H1 (cell line): ENCODE data around the gene PEX26. TPM values are rescaled to one million over a fixed set of nuclear protein-coding genes. Genes with fewer than 3 reads are reported as not detected.

Experiments used
- CTCF ChIA-PET: fragments of 300-600 bp; sonication (Branson Sonifier 250); formaldehyde crosslinking; loops from one replicate; lab custom pipeline; 2021; ENCODE audit not compliant: partially characterized antibody; lab: Charles Lee
- POLR2A ChIA-PET: fragments of 300-600 bp; sonication (Branson Sonifier 250); formaldehyde crosslinking; loops from one replicate; lab custom pipeline; 2021; ENCODE audit warnings: inconsistent platforms; ENCODE audit not compliant: partially characterized antibody; lab: Charles Lee
- DNase-seq, 2 experiments: peaks; one replicate each; pipeline versions ENCODE4 v3.0.0 to v3.0.0-alpha.2; 2010 to 2022; ENCODE audit warnings: low spot score in 2 of 2, low read depth in 1 of 2, mixed read lengths in 1 of 2
- FAIRE-seq: peaks from 2 replicates; lab custom pipeline; 2011; peaks lifted over from hg19 to GRCh38; lab: Jason Lieb, UNC
- H2AFZ ChIP-seq: 2 replicates; pipeline ENCODE4 v1.8.1; 2012; ENCODE audit warnings: low read length, inconsistent platforms
- H2AK5ac ChIP-seq: 2 replicates; pipeline ENCODE4 v1.6.1; 2013; ENCODE audit warnings: low read depth, low read length
- H2BK120ac ChIP-seq: replicated peaks from 2 replicates; pipeline ENCODE3; 2013; ENCODE audit warnings: low read depth, low read length, inconsistent platforms
- H2BK12ac ChIP-seq: 2 replicates; pipeline ENCODE4 v1.6.1; 2013; ENCODE audit warnings: low read depth, low read length
- H2BK15ac ChIP-seq: 2 replicates; pipeline ENCODE4 v1.6.1; 2013; ENCODE audit warnings: low read length
- H2BK20ac ChIP-seq: 2 replicates; pipeline ENCODE4 v1.6.1; 2013; ENCODE audit warnings: low read length
- H2BK5ac ChIP-seq: 2 replicates; pipeline ENCODE4 v1.6.1; 2013; ENCODE audit warnings: low read depth, low read length
- H3K14ac ChIP-seq: 2 replicates; pipeline ENCODE4 v1.6.1; 2013; ENCODE audit warnings: inconsistent platforms; ENCODE audit not compliant: insufficient read length
- H3K18ac ChIP-seq: 2 replicates; pipeline ENCODE4 v1.6.1; 2013; ENCODE audit warnings: low read length; ENCODE audit errors: extremely low read depth
- H3K23ac ChIP-seq: 2 replicates; pipeline ENCODE4 v1.6.1; 2013; ENCODE audit warnings: inconsistent platforms; ENCODE audit not compliant: insufficient read length
- H3K23me2 ChIP-seq: 2 replicates; pipeline ENCODE4 v1.6.1; 2013; ENCODE audit warnings: low read depth, low read length
- H3K27ac ChIP-seq: 2 replicates; pipeline ENCODE4 v1.6.1; 2011; ENCODE audit warnings: low read depth, low read length, inconsistent platforms
- H3K27me3 ChIP-seq, 4 experiments: replicated peaks in 1 of 4; 1 replicate in 1 of 4; 2 replicates in 3 of 4; pipeline versions ENCODE4 v1.6.1 to v1.8.1; 2011 to 2013; ENCODE audit warnings: low read length in 3 of 4, mild to moderate bottlenecking in 3 of 4, inconsistent platforms in 2 of 4, mixed read lengths in 2 of 4, moderate library complexity in 1 of 4; ENCODE audit not compliant: control insufficient read depth in 3 of 4, insufficient read depth in 3 of 4; ENCODE audit errors: extremely low read depth in 1 of 4
- H3K36me3 ChIP-seq, 4 experiments: 2 replicates each; pipeline versions ENCODE4 v1.6.1 to v1.8.1; 2011 to 2013; ENCODE audit warnings: mild to moderate bottlenecking in 4 of 4, low read length in 3 of 4, moderate library complexity in 2 of 4, control low read depth in 1 of 4, inconsistent platforms in 1 of 4; ENCODE audit not compliant: insufficient read depth in 4 of 4, control insufficient read depth in 2 of 4
- H3K4ac ChIP-seq: replicated peaks from 2 replicates; pipeline ENCODE3; 2013; ENCODE audit warnings: low read length, low read depth, mixed read lengths, inconsistent platforms; ENCODE audit not compliant: insufficient read length
- H3K4me1 ChIP-seq, 4 experiments: replicated peaks in 1 of 4; 1 replicate in 1 of 4; 2 replicates in 3 of 4; pipeline versions ENCODE4 v1.6.1 to v1.8.1; 2011 to 2013; ENCODE audit warnings: low read length in 3 of 4, inconsistent platforms in 2 of 4, mixed read lengths in 1 of 4; ENCODE audit not compliant: insufficient read depth in 4 of 4, control insufficient read depth in 3 of 4
- H3K4me2 ChIP-seq, 2 experiments: 2 replicates each; pipeline versions ENCODE4 v1.6.1 to v1.8.1; 2011 to 2013; ENCODE audit warnings: low read depth in 2 of 2, low read length in 2 of 2, control low read depth in 1 of 2, inconsistent platforms in 1 of 2, mild to moderate bottlenecking in 1 of 2; ENCODE audit not compliant: insufficient read depth in 1 of 2
- H3K4me3 ChIP-seq, 4 experiments: fragments of 200-600, 300-600 bp in 1 of 4; sonication (generic), shearing (Covaris generic), sonication (Bioruptor Twin) in 1 of 4; 2 replicates each; pipeline versions ENCODE4 v1.5.1 to v1.8.1; 2011 to 2016; ENCODE audit warnings: low read length in 4 of 4, low read depth in 3 of 4, control low read depth in 2 of 4, inconsistent platforms in 2 of 4, mild to moderate bottlenecking in 2 of 4, mixed read lengths in 1 of 4, moderate library complexity in 1 of 4; ENCODE audit not compliant: insufficient read depth in 2 of 4; ENCODE audit errors: extremely low read depth in 1 of 4
- H3K56ac ChIP-seq: replicated peaks from 2 replicates; pipeline ENCODE3; 2013; ENCODE audit warnings: low read depth, mild to moderate bottlenecking, mixed read lengths, low read length, inconsistent platforms; ENCODE audit not compliant: insufficient read length
- H3K79me1 ChIP-seq: 2 replicates; pipeline ENCODE4 v1.6.1; 2013; ENCODE audit warnings: low read depth, low read length, control low read depth
- H3K79me2 ChIP-seq, 2 experiments: 2 replicates each; pipeline versions ENCODE4 v1.6.1 to v1.8.1; 2012 to 2013; ENCODE audit warnings: low read length in 2 of 2, mild to moderate bottlenecking in 2 of 2, inconsistent platforms in 1 of 2; ENCODE audit not compliant: insufficient read depth in 2 of 2, control insufficient read depth in 1 of 2
- H3K9ac ChIP-seq, 4 experiments: replicated peaks in 1 of 4; 1 replicate in 1 of 4; 2 replicates in 3 of 4; pipeline versions ENCODE4 v1.6.1 to v1.8.1; 2011 to 2013; ENCODE audit warnings: low read depth in 3 of 4, low read length in 3 of 4, control low read depth in 2 of 4, mild to moderate bottlenecking in 2 of 4, moderate library complexity in 2 of 4, inconsistent platforms in 1 of 4; ENCODE audit errors: extremely low read depth in 1 of 4
- H3K9me3 ChIP-seq, 2 experiments: 2 replicates each; pipeline versions ENCODE4 v1.6.1 to v1.8.1; 2012 to 2013; ENCODE audit warnings: mild to moderate bottlenecking in 2 of 2, moderate library complexity in 2 of 2, control low read depth in 1 of 2, inconsistent platforms in 1 of 2, low read depth in 1 of 2, low read length in 1 of 2, mixed read lengths in 1 of 2; ENCODE audit not compliant: insufficient read depth in 2 of 2
- H4K20me1 ChIP-seq, 2 experiments: replicated peaks in 1 of 2; 2 replicates each; pipeline versions ENCODE3 to v1.8.1; 2011 to 2013; ENCODE audit warnings: inconsistent platforms in 2 of 2, low read length in 2 of 2, mild to moderate bottlenecking in 1 of 2; ENCODE audit not compliant: insufficient read depth in 2 of 2, control insufficient read depth in 1 of 2
- H4K5ac ChIP-seq: 2 replicates; pipeline ENCODE4 v1.6.1; 2013; ENCODE audit warnings: low read length, low read depth, mixed read lengths, inconsistent platforms; ENCODE audit not compliant: insufficient read length
- H4K8ac ChIP-seq: 2 replicates; pipeline ENCODE4 v1.8.0; 2013; ENCODE audit warnings: mild to moderate bottlenecking, moderate library complexity, low read length, inconsistent platforms; ENCODE audit not compliant: insufficient read depth; ENCODE audit errors: extremely low read depth
- H4K91ac ChIP-seq: replicated peaks from 2 replicates; pipeline ENCODE3; 2013; ENCODE audit warnings: low read length, mixed read lengths, inconsistent platforms; ENCODE audit not compliant: insufficient read length
- ATF2 ChIP-seq: IDR thresholded peaks from 2 replicates; pipeline ENCODE4 v1.6.1; 2012; ENCODE audit warnings: low read length, inconsistent platforms
- BACH1 ChIP-seq: IDR thresholded peaks from 2 replicates; pipeline ENCODE4 v1.6.1; 2012; ENCODE audit warnings: low read length, improper control_type of control experiment
- BRCA1 ChIP-seq: IDR thresholded peaks from 2 replicates; pipeline ENCODE4 v1.6.1; 2012; ENCODE audit warnings: low read depth, low read length, improper control_type of control experiment
- CHD2 ChIP-seq: IDR thresholded peaks from 2 replicates; pipeline ENCODE4 v1.6.1; 2012; ENCODE audit warnings: low read length, improper control_type of control experiment
- EP300 ChIP-seq, 2 experiments: IDR thresholded peaks; 1 replicate in 1 of 2; 2 replicates in 1 of 2; pipeline ENCODE4 v1.6.1; 2011 to 2012; ENCODE audit warnings: low read depth in 2 of 2, low read length in 2 of 2, mild to moderate bottlenecking in 2 of 2, borderline replicate concordance in 1 of 2, inconsistent platforms in 1 of 2, moderate library complexity in 1 of 2
- EZH2 ChIP-seq: fragments of 200-600 bp; sonication (generic); IDR thresholded peaks from 2 replicates; pipeline ENCODE4 v1.7.1; 2012; ENCODE audit warnings: low read depth, mild to moderate bottlenecking, moderate library complexity, low read length, inconsistent platforms; ENCODE audit not compliant: severe bottlenecking
- FOSL1 ChIP-seq: IDR thresholded peaks from 2 replicates; pipeline ENCODE4 v1.6.1; 2011; ENCODE audit warnings: mild to moderate bottlenecking, low read depth, low read length, moderate library complexity; ENCODE audit not compliant: insufficient read depth
- GTF2F1 ChIP-seq: IDR thresholded peaks from 2 replicates; pipeline ENCODE4 v1.6.1; 2012; ENCODE audit warnings: low read depth, low read length, improper control_type of control experiment, borderline replicate concordance
- KDM1A ChIP-seq: fragments of 200-600, 300-600 bp; sonication (generic); IDR thresholded peaks from 2 replicates; pipeline ENCODE4 v1.7.1; 2016; ENCODE audit warnings: mild to moderate bottlenecking, low read length, borderline replicate concordance
- MAFK ChIP-seq: IDR thresholded peaks from 2 replicates; pipeline ENCODE4 v1.6.1; 2012; ENCODE audit warnings: low read depth, mild to moderate bottlenecking, improper control_type of control experiment, low read length
- POLR2AphosphoS5 ChIP-seq: IDR thresholded peaks from 2 replicates; pipeline ENCODE4 v1.6.1; 2011; ENCODE audit warnings: low read depth, low read length
- SP2 ChIP-seq: IDR thresholded peaks from 2 replicates; pipeline ENCODE4 v1.6.1; 2012; ENCODE audit warnings: mild to moderate bottlenecking, low read length, inconsistent platforms
- TEAD4 ChIP-seq: IDR thresholded peaks from 2 replicates; pipeline ENCODE4 v1.6.1; 2012; ENCODE audit warnings: low read depth, low read length, inconsistent platforms, mixed read lengths
- WGBS, 2 experiments: shearing (Covaris generic) in 1 of 2; methylation state at CpG; one replicate each; pipeline versions ENCODE4 v1.1.6 to v1.1.7; 2013 to 2015; ENCODE audit warnings: low lambda C conversion rate in 2 of 2, mixed read lengths in 2 of 2, inconsistent platforms in 1 of 2, low coverage in 1 of 2, missing lambda C conversion rate in 1 of 2; ENCODE audit not compliant: insufficient replicate concordance in 2 of 2, insufficient coverage in 1 of 2, insufficient read length in 1 of 2; ENCODE audit errors: extremely low coverage in 1 of 2, missing lambda C conversion rate in 1 of 2; 5-methylcytosine and 5-hydroxymethylcytosine counted together
- polyA plus RNA-seq, 7 experiments: library from polyadenylated mRNA; depleted of rRNA in 3 of 7; stranded (reverse) in 5 of 7; unstranded in 2 of 7; fragments of >200 nt in 5 of 7; fragments of 200-250 nt in 2 of 7; gene quantifications; 1 replicate in 5 of 7; 2 replicates in 1 of 7; 4 replicates in 1 of 7; pipeline versions ENCODE4 v1.2.1 to v1.2.3, GENCODE V29; 2011 to 2013; ENCODE audit warnings: missing spikeins in 2 of 7, mixed read lengths in 2 of 7
- total RNA-seq: library from RNA; stranded (reverse); fragmentation: NEBNext Ultra II Directional; extraction: Animal tissue kit (Norgen Biotek cat#: 25700); gene quantifications from 2 replicates; pipeline ENCODE4 v1.2.1, GENCODE V29; 2021

The PEX26 gene
- total and polyA plus RNA-seq, 2 of the 8 experiments (the other 6 are each of a cell fraction or from before 2014, with no cell fraction given) = 33.1 to 49.0 TPM

- Histone ChIP-seq H3K23ac (no peak overlapping the region), H2BK20ac (no peak overlapping the region), H3K4me2 (no peak overlapping the region), H4K20me1 (peaks cover 0 to 6% of the 10 kb centered on the region in 2 experiments), H3K79me1 (no peaks in the 10 kb centered on the region), H3K27me3 (no peaks in the 10 kb centered on the region), H3K9ac (no peak overlapping the region), H2BK5ac (no peak overlapping the region), H2BK12ac (no peak overlapping the region), H3K4ac (no peak overlapping the region), H3K18ac (no peak overlapping the region), H2BK15ac (no peak overlapping the region), H4K91ac (no peak overlapping the region), H3K79me2 (no peaks in the 10 kb centered on the region), H3K23me2 (no peaks in the 10 kb centered on the region), H2AFZ (no peak overlapping the region), H3K4me1 (no peaks in the 10 kb centered on the region), H4K5ac (no peak overlapping the region), H2AK5ac (no peak overlapping the region), H3K36me3 (peaks cover 0 to 14% (median 6%) of the 10 kb centered on the region in 4 experiments; a peak in 4 of 8 replicates), H4K8ac (no peak overlapping the region), H2BK120ac (no peak overlapping the region), H3K4me3 (no peak overlapping the region), H3K56ac (no peak overlapping the region), H3K9me3 (no peaks in the 10 kb centered on the region), H3K27ac (no peak overlapping the region), H3K14ac (no peak overlapping the region)
- DNase-seq (no peak), FAIRE-seq (no peak)
- POLR2A ChIA-PET = interaction anchor here (0.7 to 1.5 kb wide), 2 partner anchors 18 to 155 kb away, joined by 3 to 4 read pairs; no protein-coding TSS in a partner anchor
- WGBS, 2 experiments = 90% methylated on average over 6 of the region's 6 CpGs; no CpG with 5 or more reads in 1 of the 2 experiments
- CTCF ChIA-PET = interaction anchor here (0.7 to 1.2 kb wide), 3 partner anchors 10 to 63 kb away, joined by 3 to 6 read pairs (median 3); no protein-coding TSS in a partner anchor
- TF ChIP-seq TEAD4 (no peak), BACH1 (no peak), GTF2F1 (no peak), FOSL1 (no peak), KDM1A (no peak), BRCA1 (no peak), EZH2 (no peak), CHD2 (no peak), POLR2AphosphoS5 (no peak), MAFK (no peak), ATF2 (no peak), EP300 (IDR thresholded peaks at IDR 0.05; ENCODE audit: borderline replicate concordance in 1 of 2, low read depth in 2 of 2, low read length in 2 of 2) (no peak), SP2 (no peak)
These were observed 15.9 kb downstream of the PEX26 start for GRCh38 chr22:18093661-18094060.
